ENCODE measurements around the gene ALOXE3. TPM values are rescaled to one million over a fixed set of nuclear protein-coding genes. Genes with fewer than 3 reads are reported as not detected.

Gene ALOXE3
- total and polyA plus RNA-seq, 5 experiments from 2014 or later = 0.13 to 0.52 (median 0.18) TPM; not detected in 2

DNA sequence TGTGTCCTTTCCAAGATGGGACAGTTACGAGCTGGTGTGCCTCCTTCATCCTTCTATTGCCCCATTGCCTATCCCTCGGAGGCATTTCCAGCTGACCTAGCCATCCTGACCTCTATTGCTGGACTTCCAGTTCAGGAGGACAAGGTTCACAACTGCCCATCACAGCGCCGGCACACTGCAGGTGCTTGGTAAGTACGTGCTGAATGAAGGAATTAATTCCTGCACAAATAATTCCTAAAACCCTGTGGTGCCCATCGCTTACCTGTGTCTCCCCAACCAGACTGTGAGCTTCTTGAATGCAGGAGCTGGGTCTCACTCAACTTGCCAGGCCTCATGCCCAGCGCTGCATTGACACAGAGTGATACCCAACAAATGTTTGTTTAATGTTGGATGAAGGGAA is 66.5 kb downstream of the ALOXE3 start:
- Mint-ChIP-seq H3K27ac (no peak overlapping the region), H3K27me3 (peaks cover 0 to 9% (median 5%) of the 10 kb centered on the region in 5 donors), H3K4me3 (no peak overlapping the region), H3K4me1 (peaks cover 0 to 17% (median 0%) of the 10 kb centered on the region in 4 donors), H3K9me3 (no peaks in the 10 kb centered on the region), H3K36me3 (no peaks in the 10 kb centered on the region)
- ATAC-seq (no peak), DNase-seq (no peak)
- POLR2A ChIA-PET = no interaction called here

DNA sequence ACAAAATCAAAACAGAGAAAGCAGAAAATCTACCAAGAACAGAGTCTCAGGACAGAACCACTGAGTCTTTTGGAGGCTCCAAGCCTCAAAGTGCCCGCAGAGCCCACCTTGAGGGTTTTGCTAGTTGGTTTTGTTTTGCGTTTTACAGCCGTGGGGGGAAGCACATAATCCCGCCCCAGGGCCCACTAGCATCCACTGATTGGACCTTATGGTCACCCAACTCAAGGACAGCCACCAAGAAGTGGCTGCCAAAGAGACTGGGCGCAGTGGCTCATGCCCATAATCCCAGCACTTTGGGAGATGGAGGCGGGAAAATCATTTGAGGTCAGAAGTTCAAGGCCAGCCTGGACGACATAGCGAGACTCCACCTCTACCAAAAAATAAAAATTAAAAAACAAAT is 69.6 kb downstream of the ALOXE3 start:
- ATAC-seq (no peak), DNase-seq (no peak)
- Mint-ChIP-seq H3K4me3 (no peak overlapping the region), H3K27me3 (peaks cover 0 to 6% (median 0%) of the 10 kb centered on the region in 5 donors), H3K4me1 (no peaks in the 10 kb centered on the region), H3K9me3 (no peaks in the 10 kb centered on the region), H3K36me3 (no peaks in the 10 kb centered on the region), H3K27ac (peak overlapping the region in 1 of 10 donors; percentile 9)
- POLR2A ChIA-PET = no interaction called here

DNA sequence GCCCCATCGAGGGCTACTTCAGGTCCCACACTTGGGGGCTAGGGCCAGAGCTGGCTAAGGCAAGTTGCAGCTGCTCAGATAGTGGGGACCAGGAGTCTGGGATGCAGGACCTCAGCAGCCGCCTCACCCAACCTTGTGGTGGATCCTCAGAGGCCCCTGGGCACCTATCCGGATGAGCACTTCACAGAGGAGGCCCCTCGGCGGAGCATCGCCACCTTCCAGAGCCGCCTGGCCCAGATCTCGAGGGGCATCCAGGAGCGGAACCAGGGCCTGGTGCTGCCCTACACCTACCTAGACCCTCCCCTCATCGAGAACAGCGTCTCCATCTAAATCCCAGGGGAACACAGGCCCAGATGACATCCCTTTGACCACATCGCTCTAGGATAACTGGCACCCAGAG is 70.1 kb downstream of the ALOXE3 start:
- Mint-ChIP-seq H3K36me3 (no peaks in the 10 kb centered on the region), H3K4me1 (no peaks in the 10 kb centered on the region), H3K4me3 (no peak overlapping the region), H3K27ac (peak overlapping the region in 1 of 10 donors; percentile 9), H3K9me3 (no peaks in the 10 kb centered on the region), H3K27me3 (peaks cover 0 to 10% (median 3%) of the 10 kb centered on the region in 5 donors)
- ATAC-seq = no peak
- POLR2A ChIA-PET = no interaction called here
- no peak for DNase-seq

DNA sequence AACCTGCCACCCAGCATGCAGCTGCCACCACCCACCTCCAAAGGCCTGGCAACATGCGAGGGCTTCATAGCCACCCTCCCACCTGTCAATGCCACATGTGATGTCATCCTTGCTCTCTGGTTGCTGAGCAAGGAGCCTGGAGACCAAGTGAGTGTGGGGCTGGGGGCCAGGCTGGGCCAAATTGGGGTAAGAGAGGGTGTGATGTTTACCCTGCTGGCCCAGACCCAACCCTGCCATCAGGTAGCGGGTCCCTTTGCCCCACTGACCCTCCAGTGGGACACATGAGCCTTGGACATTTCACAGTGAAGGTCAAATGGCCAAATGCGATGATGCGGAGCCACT is 70.6 kb downstream of the ALOXE3 start:
- no peak overlapping the region for H3K27ac Mint-ChIP-seq
- DNase-seq (no peak), ATAC-seq (no peak)
- H3K36me3 Mint-ChIP-seq = no peaks in the 10 kb centered on the region
- no peak overlapping the region for H3K4me3 Mint-ChIP-seq
- peaks cover 0 to 14% (median 3%) of the 10 kb centered on the region in 5 donors for H3K27me3 Mint-ChIP-seq
- POLR2A ChIA-PET = no interaction called here
- H3K4me1 Mint-ChIP-seq = no peaks in the 10 kb centered on the region
- H3K9me3 Mint-ChIP-seq = no peaks in the 10 kb centered on the region

DNA sequence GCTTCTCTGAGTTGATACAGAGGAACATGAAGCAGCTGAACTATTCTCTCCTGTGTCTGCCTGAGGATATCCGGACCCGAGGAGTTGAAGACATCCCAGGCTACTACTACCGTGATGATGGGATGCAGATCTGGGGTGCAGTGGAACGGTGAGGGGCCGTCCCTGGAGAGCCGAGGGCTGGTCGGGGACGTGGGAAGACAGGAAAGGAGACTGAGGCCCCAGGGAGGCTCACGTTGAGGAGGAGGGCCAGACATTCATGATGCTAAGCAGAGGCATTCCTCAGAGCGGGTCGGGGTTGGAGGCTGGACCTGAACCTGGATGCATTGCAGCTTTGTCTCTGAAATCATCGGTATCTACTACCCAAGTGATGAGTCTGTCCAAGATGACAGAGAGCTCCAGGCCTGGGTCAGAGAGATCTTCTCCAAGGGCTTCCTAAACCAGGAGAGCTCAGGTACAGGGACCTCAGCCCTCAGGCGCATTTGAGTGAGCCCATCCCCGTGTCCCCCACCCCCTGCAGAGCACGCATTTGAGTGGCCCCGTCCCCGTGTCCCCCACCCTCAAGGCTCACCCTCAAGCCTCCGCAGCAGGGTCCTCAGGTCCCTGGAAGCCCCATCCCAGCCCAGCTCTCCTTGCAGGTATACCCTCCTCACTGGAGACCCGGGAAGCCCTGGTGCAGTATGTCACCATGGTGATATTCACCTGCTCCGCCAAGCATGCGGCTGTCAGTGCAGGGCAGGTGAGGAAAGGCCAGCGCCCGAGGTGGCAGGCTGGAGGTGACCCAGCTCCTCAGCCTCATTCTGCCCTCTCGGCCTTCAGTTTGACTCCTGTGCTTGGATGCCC is 71.2 kb downstream of the ALOXE3 start:
- no peaks in the 10 kb centered on the region for H3K36me3 Mint-ChIP-seq
- no peak for ATAC-seq
- H3K27me3 Mint-ChIP-seq = peaks cover 0 to 14% (median 3%) of the 10 kb centered on the region in 5 donors
- H3K4me3 Mint-ChIP-seq = no peak overlapping the region
- H3K27ac Mint-ChIP-seq = no peak overlapping the region
- POLR2A ChIA-PET = no interaction called here
- no peaks in the 10 kb centered on the region for H3K9me3 Mint-ChIP-seq
- H3K4me1 Mint-ChIP-seq = no peaks in the 10 kb centered on the region
- no peak for DNase-seq

DNA sequence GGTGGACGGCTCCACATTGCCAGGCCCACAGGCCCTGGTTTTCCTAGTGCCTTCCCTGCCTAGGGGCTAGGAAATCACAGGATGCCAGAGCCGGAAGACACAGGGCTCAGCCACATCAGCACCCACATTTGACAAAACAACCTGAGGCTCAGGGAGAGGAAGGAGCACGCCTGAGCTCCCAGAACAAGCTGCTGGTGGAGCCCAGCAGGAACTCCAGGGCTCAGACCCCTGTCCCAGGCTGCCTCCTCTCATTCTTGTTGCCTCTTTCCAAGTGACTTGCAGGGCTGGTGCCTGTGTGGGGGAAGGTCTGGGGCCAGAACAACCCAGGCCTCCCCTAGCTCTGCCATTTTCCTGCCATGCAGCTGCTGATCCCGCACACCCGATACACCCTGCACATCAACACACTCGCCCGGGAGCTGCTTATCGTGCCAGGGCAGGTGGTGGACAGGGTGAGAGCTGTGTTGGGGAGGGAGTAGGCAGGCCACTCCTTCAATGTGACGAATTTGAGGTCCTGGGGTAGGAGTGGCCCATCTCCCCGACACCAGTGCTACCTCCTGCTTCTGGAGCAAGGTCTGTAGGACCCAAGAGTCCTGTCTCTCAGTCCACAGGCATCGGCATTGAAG is 71.9 kb downstream of the ALOXE3 start:
- peaks cover 0 to under 1% (median 0%) of the 10 kb centered on the region in 4 donors for H3K4me1 Mint-ChIP-seq
- H3K27ac Mint-ChIP-seq = no peak overlapping the region
- ATAC-seq (no peak), DNase-seq (no peak)
- H3K9me3 Mint-ChIP-seq = no peaks in the 10 kb centered on the region
- POLR2A ChIA-PET = no interaction called here
- no peak overlapping the region for H3K4me3 Mint-ChIP-seq
- peaks cover 0 to 11% (median 3%) of the 10 kb centered on the region in 5 donors for H3K27me3 Mint-ChIP-seq
- H3K36me3 Mint-ChIP-seq = no peaks in the 10 kb centered on the region

Small RNA genes within 50 kb of the gene (microRNA-seq; reads per million reads assigned to microRNA genes)
- not detected for gene MIR4314 (ENCODE audit: borderline microRNAs expressed)
- gene MIR6883 (ENCODE audit: borderline microRNAs expressed) = not detected

Other genes with a start within 250 kb of the ALOXE3 start
- gene CHD3, start 229.7 kb downstream of the ALOXE3 start, total RNA-seq = 100 to 1,000 TPM; 277 to 281 TPM
- gene CHD3, start 229.7 kb downstream of the ALOXE3 start, polyA plus RNA-seq = 10 to 100 TPM in 2 of 3 donors, 1 to 10 TPM in 1; 4.3 to 29.2 (median 15.5) TPM
- gene RNF227, start 202.2 kb downstream of the ALOXE3 start, total RNA-seq = 1 to 10 TPM; 7.8 to 9.4 TPM
- gene RNF227, start 202.2 kb downstream of the ALOXE3 start, polyA plus RNA-seq = 1 to 10 TPM in 2 of 3 donors, under 1 TPM in 1; 0.65 to 4.8 (median 2.4) TPM
- 10 to 100 TPM; 16.1 to 19.4 TPM for gene KCNAB3, start 188.7 kb downstream of the ALOXE3 start, total RNA-seq
- gene KCNAB3, start 188.7 kb downstream of the ALOXE3 start, polyA plus RNA-seq = under 1 TPM in 2 of 3 donors, not detected in 1; 0.44 to 0.80 TPM
- gene TRAPPC1, start 186.6 kb downstream of the ALOXE3 start, total RNA-seq = 100 to 1,000 TPM in 1 of 2 experiments, 10 to 100 TPM in 1; 93.4 to 120 TPM
- 100 to 1,000 TPM; 199 to 219 (median 205) TPM for gene TRAPPC1, start 186.6 kb downstream of the ALOXE3 start, polyA plus RNA-seq
- 10 to 100 TPM; 35.2 to 43.0 TPM for gene CNTROB, start 186.3 kb downstream of the ALOXE3 start, total RNA-seq
- 10 to 100 TPM in 2 of 3 donors, 1 to 10 TPM in 1; 7.6 to 18.5 (median 12.4) TPM for gene CNTROB, start 186.3 kb downstream of the ALOXE3 start, polyA plus RNA-seq
- not detected for gene GUCY2D, start 115.9 kb downstream of the ALOXE3 start, total RNA-seq
- under 1 TPM in 1 of 3 donors, not detected in 2; 0.17 TPM for gene GUCY2D, start 115.9 kb downstream of the ALOXE3 start, polyA plus RNA-seq
- gene ALOX15B, start 79.5 kb downstream of the ALOXE3 start, total RNA-seq = not detected
- gene ALOX15B, start 79.5 kb downstream of the ALOXE3 start, polyA plus RNA-seq = not detected
- gene ALOX12B, start 30.8 kb downstream of the ALOXE3 start, total RNA-seq = 1 to 10 TPM in 1 of 2 experiments, under 1 TPM in 1; 0.80 to 1.5 TPM
- 1 to 10 TPM in 2 of 3 donors, under 1 TPM in 1; 0.82 to 2.3 (median 1.7) TPM for gene ALOX12B, start 30.8 kb downstream of the ALOXE3 start, polyA plus RNA-seq
- gene HES7, start 5.6 kb upstream of the ALOXE3 start, total RNA-seq = under 1 TPM in 1 of 2 experiments, not detected in 1; 0.30 TPM
- gene HES7, start 5.6 kb upstream of the ALOXE3 start, polyA plus RNA-seq = not detected
- gene PER1, start 33.9 kb upstream of the ALOXE3 start, total RNA-seq = 100 to 1,000 TPM; 148 to 153 TPM
- 10 to 100 TPM in 2 of 3 donors, 1 to 10 TPM in 1; 6.1 to 11.4 (median 10.7) TPM for gene PER1, start 33.9 kb upstream of the ALOXE3 start, polyA plus RNA-seq
- 100 to 1,000 TPM; 219 to 238 TPM for gene VAMP2, start 44.4 kb upstream of the ALOXE3 start, total RNA-seq
- gene VAMP2, start 44.4 kb upstream of the ALOXE3 start, polyA plus RNA-seq = 10 to 100 TPM; 50.4 to 84.2 (median 64.4) TPM
- gene TMEM107, start 57.9 kb upstream of the ALOXE3 start, total RNA-seq = 10 to 100 TPM; 17.2 to 19.4 TPM
- 10 to 100 TPM; 36.4 to 55.3 (median 41.9) TPM for gene TMEM107, start 57.9 kb upstream of the ALOXE3 start, polyA plus RNA-seq
- 10 to 100 TPM; 15.1 to 15.5 TPM for gene BORCS6, start 71.7 kb upstream of the ALOXE3 start, total RNA-seq
- gene BORCS6, start 71.7 kb upstream of the ALOXE3 start, polyA plus RNA-seq = 10 to 100 TPM; 16.1 to 22.6 (median 16.9) TPM
- not detected for gene AURKB, start 92.1 kb upstream of the ALOXE3 start, total RNA-seq
- gene AURKB, start 92.1 kb upstream of the ALOXE3 start, polyA plus RNA-seq = not detected
- 100 to 1,000 TPM; 278 to 288 TPM for gene CTC1, start 129.5 kb upstream of the ALOXE3 start, total RNA-seq
- 10 to 100 TPM; 15.5 to 27.6 (median 21.9) TPM for gene CTC1, start 129.5 kb upstream of the ALOXE3 start, polyA plus RNA-seq
- 10 to 100 TPM; 41.4 to 44.0 TPM for gene PFAS, start 130.8 kb upstream of the ALOXE3 start, total RNA-seq
- gene PFAS, start 130.8 kb upstream of the ALOXE3 start, polyA plus RNA-seq = 10 to 100 TPM; 10.1 to 20.9 (median 19.8) TPM
- gene RANGRF, start 170.2 kb upstream of the ALOXE3 start, total RNA-seq = 10 to 100 TPM; 41.7 to 41.9 TPM
- 10 to 100 TPM; 67.2 to 79.6 (median 78.7) TPM for gene RANGRF, start 170.2 kb upstream of the ALOXE3 start, polyA plus RNA-seq
- gene SLC25A35, start 176.9 kb upstream of the ALOXE3 start, total RNA-seq = 1 to 10 TPM; 6.5 to 6.7 TPM
- 1 to 10 TPM in 1 of 3 donors, under 1 TPM in 2; 0.60 to 3.1 (median 0.79) TPM for gene SLC25A35, start 176.9 kb upstream of the ALOXE3 start, polyA plus RNA-seq
- not detected for gene ARHGEF15, start 191.7 kb upstream of the ALOXE3 start, total RNA-seq
- not detected for gene ARHGEF15, start 191.7 kb upstream of the ALOXE3 start, polyA plus RNA-seq
- not detected for gene ODF4, start 221.3 kb upstream of the ALOXE3 start, total RNA-seq
- gene ODF4, start 221.3 kb upstream of the ALOXE3 start, polyA plus RNA-seq = not detected

Data from naive thymus-derived CD8-positive, alpha-beta T cell (primary cell).